Mesothelial cell of epicardium (in vitro differentiated cells): ENCODE results near the gene CD4. TPM values are rescaled to one million over a fixed set of nuclear protein-coding genes. Genes with fewer than 3 reads are reported as not detected.

Experiments used
- DNase-seq, 2 experiments: peaks; one replicate each; pipeline ENCODE4 v3.0.0; 2021; ENCODE audit warnings: low spot score in 2 of 2; ENCODE audit not compliant: unreplicated experiment in 2 of 2
- H3K27ac Mint-ChIP-seq: 2 replicates; pipeline ENCODE4 v1.8.0; 2021; ENCODE audit warnings: mixed read lengths
- H3K27me3 Mint-ChIP-seq: 2 replicates; pipeline ENCODE4 v1.8.0; 2021; ENCODE audit warnings: low read depth, mixed read lengths
- H3K36me3 Mint-ChIP-seq: 2 replicates; pipeline ENCODE4 v1.8.0; 2021; ENCODE audit warnings: mixed read lengths
- H3K4me1 Mint-ChIP-seq: 2 replicates; pipeline ENCODE4 v1.8.0; 2021; ENCODE audit warnings: mixed read lengths
- H3K4me3 Mint-ChIP-seq: 2 replicates; pipeline ENCODE4 v1.8.0; 2021; ENCODE audit warnings: mild to moderate bottlenecking, moderate library complexity, mixed read lengths
- H3K9me3 Mint-ChIP-seq: 2 replicates; pipeline ENCODE4 v1.8.0; 2021; ENCODE audit warnings: mixed read lengths
- CTCF ChIP-seq: fragments of 200-600 bp; sonication (generic); IDR thresholded peaks from one replicate; pipeline ENCODE4 v1.5.0; 2021; ENCODE audit warnings: antibody characterized with exemption; ENCODE audit not compliant: unreplicated experiment
- total RNA-seq: library from RNA; stranded (reverse); gene quantifications from 3 replicates; pipeline ENCODE4 v1.2.1, GENCODE V29; 2021

The CD4 gene
- total RNA-seq, 1 donor from 2014 or later = 3.8 TPM

GRCh38 chr12:6824901-6825381 is 35.6 kb downstream of the CD4 start:
- peaks cover 55% of the 10 kb centered on the region for H3K4me1 Mint-ChIP-seq
- no peaks in the 10 kb centered on the region for H3K36me3 Mint-ChIP-seq
- peak overlapping the region; percentile 58 for H3K4me3 Mint-ChIP-seq
- no peaks in the 10 kb centered on the region for H3K9me3 Mint-ChIP-seq
- no peak for TF ChIP-seq CTCF
- peaks cover 14% of the 10 kb centered on the region for H3K27me3 Mint-ChIP-seq
- no peak for DNase-seq
- H3K27ac Mint-ChIP-seq = peak overlapping the region; percentile 17

GRCh38 chr12:6825398-6826124 is 36.2 kb downstream of the CD4 start:
- peak in 1 of 2 experiments; percentile 94 for DNase-seq
- Mint-ChIP-seq H3K36me3 (no peaks in the 10 kb centered on the region), H3K27me3 (peaks cover 14% of the 10 kb centered on the region), H3K4me3 (peak overlapping the region; percentile 58), H3K4me1 (peaks cover 53% of the 10 kb centered on the region), H3K27ac (peak overlapping the region; percentile 43), H3K9me3 (no peaks in the 10 kb centered on the region)
- peak; percentile 89 for TF ChIP-seq CTCF

GRCh38 chr12:6826125-6826733 is 36.9 kb downstream of the CD4 start:
- no peaks in the 10 kb centered on the region for H3K36me3 Mint-ChIP-seq
- no peak overlapping the region for H3K4me3 Mint-ChIP-seq
- no peak overlapping the region for H3K27ac Mint-ChIP-seq
- peaks cover 46% of the 10 kb centered on the region for H3K4me1 Mint-ChIP-seq
- no peak for DNase-seq
- H3K9me3 Mint-ChIP-seq = no peaks in the 10 kb centered on the region
- peaks cover 14% of the 10 kb centered on the region for H3K27me3 Mint-ChIP-seq
- no peak for TF ChIP-seq CTCF

- peak overlapping the region; percentile 68 for H3K4me3 Mint-ChIP-seq
- H3K36me3 Mint-ChIP-seq = no peaks in the 10 kb centered on the region
- peak overlapping the region; percentile 55 for H3K27ac Mint-ChIP-seq
- H3K27me3 Mint-ChIP-seq = peaks cover 14% of the 10 kb centered on the region
- H3K9me3 Mint-ChIP-seq = no peaks in the 10 kb centered on the region
- peaks cover 44% of the 10 kb centered on the region for H3K4me1 Mint-ChIP-seq
- no peak for DNase-seq
- no peak for TF ChIP-seq CTCF
Observed at GRCh38 chr12:6826734-6827436, 37.6 kb downstream of the CD4 start.

GRCh38 chr12:6827437-6827911 is 38.1 kb downstream of the CD4 start:
- H3K4me1 Mint-ChIP-seq = peaks cover 38% of the 10 kb centered on the region

More at GRCh38 chr12:6827437-6827911, 38.1 kb downstream of the CD4 start:
- no peak for TF ChIP-seq CTCF
- H3K9me3 Mint-ChIP-seq = no peaks in the 10 kb centered on the region
- H3K27me3 Mint-ChIP-seq = peaks cover 14% of the 10 kb centered on the region
- no peaks in the 10 kb centered on the region for H3K36me3 Mint-ChIP-seq
- peak overlapping the region; percentile 68 for H3K4me3 Mint-ChIP-seq
- DNase-seq = peak in 1 of 2 experiments; percentile 79
- peak overlapping the region; percentile 55 for H3K27ac Mint-ChIP-seq
